Memory B cell (primary cell): Measurements from ENCODE around the gene VPS25.
A peak's percentile ranks its signal among the peaks of the same experiment; 100 is the strongest.
"Not testable (repeated sequence)": the region's sequence is repeated elsewhere in the genome, so short reads cannot be mapped to it uniquely, and the experiment has no call there.

Experiments
- ATAC-seq: fragments of 150-1000 bp; cut with Tn5 transposase; 2 replicates; pipeline ENCODE4 v1.10.0; 2021; ENCODE audit warnings: low read depth, mild to moderate bottlenecking, moderate library complexity
- DNase-seq, 2 donors: peaks; one replicate each; pipeline ENCODE4 v3.0.0; 2022; ENCODE audit warnings: low spot score in 2 of 2
- H3K27ac Mint-ChIP-seq: one replicate; pipeline ENCODE4 v1.8.0; 2022; ENCODE audit warnings: mild to moderate bottlenecking, moderate library complexity, mixed read lengths
- H3K27me3 Mint-ChIP-seq: one replicate; pipeline ENCODE4 v1.8.0; 2022; ENCODE audit warnings: mixed read lengths
- H3K36me3 Mint-ChIP-seq: one replicate; pipeline ENCODE4 v1.8.0; 2022; ENCODE audit warnings: mild to moderate bottlenecking, mixed read lengths
- H3K4me1 Mint-ChIP-seq: one replicate; pipeline ENCODE4 v1.8.0; 2022; ENCODE audit warnings: mixed read lengths
- H3K4me3 Mint-ChIP-seq: one replicate; pipeline ENCODE4 v1.8.0; 2022; ENCODE audit warnings: mild to moderate bottlenecking, moderate library complexity, mixed read lengths
- H3K9me3 Mint-ChIP-seq: one replicate; pipeline ENCODE4 v1.8.0; 2022; ENCODE audit warnings: mixed read lengths

VPS25 gene

DNA sequence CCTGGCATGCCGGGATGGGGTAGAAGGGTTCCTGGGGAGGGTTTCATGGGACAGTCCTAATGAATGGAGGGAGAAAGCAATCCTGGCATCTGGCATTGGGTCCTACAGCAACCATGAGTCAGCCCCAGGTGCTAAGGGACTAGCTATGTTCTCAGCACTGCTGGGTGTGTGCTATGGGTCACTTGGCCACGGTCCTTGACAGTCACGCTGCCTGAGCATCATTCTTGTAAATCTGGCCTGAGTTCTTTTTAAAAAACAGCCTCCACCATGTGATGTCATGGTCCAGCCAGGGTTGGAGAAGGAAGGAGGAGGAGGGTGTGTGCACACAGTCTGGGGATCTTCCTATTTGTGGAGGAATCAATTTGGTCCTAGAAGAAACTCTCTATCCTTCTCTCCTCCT is 18.5 kb upstream of the VPS25 start:
- ATAC-seq (no peak), DNase-seq (no peak)
- Mint-ChIP-seq H3K27me3 (peaks cover 10% of the 10 kb centered on the region), H3K36me3 (no peaks in the 10 kb centered on the region), H3K9me3 (no peaks in the 10 kb centered on the region), H3K4me3 (no peak overlapping the region), H3K27ac (no peak overlapping the region), H3K4me1 (peaks cover 2% of the 10 kb centered on the region)

DNA sequence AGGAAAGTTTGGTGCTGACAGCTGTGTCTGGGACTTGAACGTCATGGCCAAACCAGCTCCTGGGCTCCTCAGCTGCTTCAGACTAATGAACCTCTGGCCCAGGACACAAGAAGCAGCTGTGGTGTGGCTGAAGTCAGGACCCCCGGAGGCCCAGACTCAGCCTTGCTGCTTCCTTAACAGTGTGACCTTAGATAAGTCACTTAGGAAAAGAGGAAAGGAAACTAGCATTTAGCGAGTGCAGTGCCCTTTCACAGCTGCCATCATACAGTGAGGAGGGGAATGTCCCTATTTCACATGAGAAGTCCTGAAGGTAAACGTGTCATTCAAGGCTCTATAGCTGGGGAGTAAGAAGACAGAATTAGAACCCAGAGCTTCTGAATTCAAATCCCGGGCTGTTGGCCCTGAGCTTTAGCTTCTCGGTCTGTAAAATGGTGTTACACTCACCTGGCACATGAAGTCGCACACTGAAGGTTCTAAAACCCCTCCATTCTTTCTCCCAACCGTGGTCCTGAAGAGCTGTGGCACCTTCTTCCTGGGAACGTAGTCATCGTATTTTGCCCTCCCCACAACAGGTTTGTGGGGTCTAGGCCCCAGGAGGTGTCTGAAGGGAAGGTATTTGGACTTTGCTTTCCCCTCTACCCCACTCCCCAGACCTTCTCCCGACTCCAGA is 13.1 kb upstream of the VPS25 start:
- DNase-seq (peak in 1 of 2 donors; percentile 16), ATAC-seq (peak; percentile 88)
- no peak overlapping the region for H3K27ac Mint-ChIP-seq
- H3K27me3 Mint-ChIP-seq, result peaks cover 28% of the 10 kb centered on the region
- no peak overlapping the region for H3K4me3 Mint-ChIP-seq
- H3K9me3 Mint-ChIP-seq, result no peaks in the 10 kb centered on the region
- H3K36me3 Mint-ChIP-seq, result no peaks in the 10 kb centered on the region
- H3K4me1 Mint-ChIP-seq, result peaks cover 19% of the 10 kb centered on the region

DNA sequence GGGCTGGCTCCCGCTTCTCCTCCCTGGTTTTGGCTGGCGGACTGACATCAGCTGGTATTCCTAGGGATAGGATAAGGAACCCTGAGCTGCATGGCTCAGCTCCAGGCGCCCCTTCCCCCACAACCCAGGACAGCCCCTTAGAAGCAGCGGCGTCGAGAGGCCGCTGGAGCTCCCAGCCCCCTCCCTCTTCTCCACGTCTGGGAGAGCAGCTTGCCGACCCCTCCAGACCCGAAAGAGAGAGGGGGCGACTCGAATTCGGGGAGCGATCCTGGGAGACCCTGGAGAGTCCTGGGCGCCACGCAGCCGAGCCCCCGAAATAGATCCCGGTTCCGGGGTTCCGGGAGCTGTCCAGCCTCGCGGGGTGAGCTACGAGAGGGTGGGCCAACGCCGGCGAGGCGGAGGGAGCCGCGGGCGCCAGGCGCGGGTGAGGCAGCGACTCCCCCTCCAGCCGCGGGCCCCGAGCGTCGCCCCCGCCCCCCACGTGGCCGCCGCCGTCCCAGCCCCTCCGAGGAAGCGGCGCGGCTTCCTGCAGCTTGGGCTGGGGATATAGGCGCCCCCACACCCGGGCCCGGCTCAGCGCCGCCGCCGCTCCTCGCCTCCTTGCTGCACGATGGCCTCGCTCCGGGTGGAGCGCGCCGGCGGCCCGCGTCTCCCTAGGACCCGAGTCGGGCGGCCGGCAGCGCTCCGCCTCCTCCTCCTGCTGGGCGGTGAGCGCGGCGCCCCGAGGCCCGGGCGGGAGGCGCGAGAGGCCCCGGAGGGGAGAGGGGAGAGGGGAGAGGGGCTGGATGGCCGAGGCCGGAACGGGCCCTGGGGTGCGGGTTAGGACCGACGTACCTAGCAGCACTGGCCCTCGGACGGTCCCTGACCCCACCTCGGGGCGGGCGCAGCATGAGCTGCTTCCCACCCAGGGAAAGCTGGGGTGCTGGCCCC is 12.3 kb upstream of the VPS25 start, which contains the start of gene RAMP2:
Gene RAMP2 (plus strand): TSS at position 576 of the 930 bp plus-strand sequence. CDS start 35 bp downstream, at position 611.
- Mint-ChIP-seq H3K27ac (no peak within 1 kb of the TSS), H3K4me3 (peak within 1 kb of the TSS; percentile 73), H3K36me3 (no peaks in the 10 kb centered on the region), H3K9me3 (no peaks in the 10 kb centered on the region), H3K4me1 (peaks cover 19% of the 10 kb centered on the region), H3K27me3 (peaks cover 32% of the 10 kb centered on the region)
- ATAC-seq (peak; percentile 24), DNase-seq (peak in 1 of 2 donors; percentile 34)

DNA sequence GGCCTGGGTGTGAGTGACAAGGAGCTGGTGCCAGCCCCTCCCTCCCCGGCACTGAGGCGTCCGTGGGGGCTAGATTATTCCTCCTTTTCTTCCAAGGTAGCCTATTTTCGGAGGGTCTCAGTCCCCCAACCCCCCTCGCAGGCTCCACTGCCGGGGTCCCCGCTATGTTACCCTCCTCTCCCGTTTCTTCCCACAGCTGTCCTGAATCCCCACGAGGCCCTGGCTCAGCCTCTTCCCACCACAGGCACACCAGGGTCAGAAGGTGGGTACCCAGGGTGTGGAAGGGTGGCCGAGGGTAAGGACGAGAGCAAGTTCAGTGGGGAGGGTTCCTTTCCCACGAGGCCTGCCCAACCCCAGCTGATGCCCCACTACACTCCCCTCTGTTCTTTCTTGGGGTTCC is 11.6 kb upstream of the VPS25 start:
- no peak for DNase-seq
- Mint-ChIP-seq H3K4me3 (peak overlapping the region; percentile 73), H3K36me3 (no peaks in the 10 kb centered on the region), H3K9me3 (no peaks in the 10 kb centered on the region), H3K27me3 (peaks cover 27% of the 10 kb centered on the region), H3K4me1 (peaks cover 19% of the 10 kb centered on the region), H3K27ac (no peak overlapping the region)
- ATAC-seq, result no peak

DNA sequence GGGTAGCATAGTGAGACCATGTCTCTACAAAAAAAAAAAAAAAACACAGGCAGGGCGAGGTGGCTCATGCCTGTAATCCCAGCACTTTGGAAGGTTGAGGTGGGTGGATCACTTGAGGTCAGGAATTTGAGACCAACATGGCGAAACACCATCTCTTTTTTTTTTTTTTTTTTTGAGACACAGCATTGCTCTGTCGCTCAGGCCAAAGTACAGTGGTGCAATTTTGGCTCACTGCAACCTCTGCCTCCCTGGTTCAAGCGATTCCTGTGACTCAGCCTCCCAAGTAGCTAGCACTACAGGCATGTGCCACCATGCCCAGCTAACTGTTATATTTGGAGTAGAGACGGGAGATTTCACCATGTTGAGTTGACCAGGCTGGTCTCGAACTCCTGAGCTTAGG is 7.1 kb upstream of the VPS25 start:
- no peak overlapping the region for H3K27ac Mint-ChIP-seq

DNA sequence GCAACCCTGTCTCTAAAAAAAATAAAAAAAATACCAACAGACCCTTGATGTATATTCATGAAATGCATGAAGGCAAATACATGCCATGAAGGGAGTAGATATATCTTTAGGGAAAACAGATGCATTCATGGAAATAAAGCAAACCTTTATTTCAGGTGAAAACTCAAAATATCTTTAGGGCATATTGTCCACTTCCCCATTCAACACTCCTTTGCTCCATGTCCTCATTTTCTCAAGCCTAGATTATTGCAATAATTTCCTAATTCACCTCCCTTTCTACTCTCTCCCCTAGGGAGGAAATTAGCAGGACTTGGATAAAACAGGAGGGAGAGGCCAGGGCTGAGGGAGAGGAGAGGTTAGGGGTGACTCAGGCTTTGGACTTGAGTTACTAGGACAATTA is 5.7 kb upstream of the VPS25 start:
- no peak for DNase-seq
- no peaks in the 10 kb centered on the region for H3K9me3 Mint-ChIP-seq
- no peak overlapping the region for H3K4me3 Mint-ChIP-seq
- peaks cover 9% of the 10 kb centered on the region for H3K4me1 Mint-ChIP-seq
- ATAC-seq, result no peak
- H3K36me3 Mint-ChIP-seq, result no peaks in the 10 kb centered on the region
- no peak overlapping the region for H3K27ac Mint-ChIP-seq
- peaks cover 24% of the 10 kb centered on the region for H3K27me3 Mint-ChIP-seq

More for the DNA sequence above, 7.1 kb upstream of the VPS25 start:
- H3K4me1 Mint-ChIP-seq, result peaks cover 9% of the 10 kb centered on the region
- peaks cover 33% of the 10 kb centered on the region for H3K27me3 Mint-ChIP-seq
- DNase-seq (no peak), ATAC-seq (no peak)
- H3K36me3 Mint-ChIP-seq, result no peaks in the 10 kb centered on the region
- H3K9me3 Mint-ChIP-seq, result no peaks in the 10 kb centered on the region
- no peak overlapping the region for H3K4me3 Mint-ChIP-seq

DNA sequence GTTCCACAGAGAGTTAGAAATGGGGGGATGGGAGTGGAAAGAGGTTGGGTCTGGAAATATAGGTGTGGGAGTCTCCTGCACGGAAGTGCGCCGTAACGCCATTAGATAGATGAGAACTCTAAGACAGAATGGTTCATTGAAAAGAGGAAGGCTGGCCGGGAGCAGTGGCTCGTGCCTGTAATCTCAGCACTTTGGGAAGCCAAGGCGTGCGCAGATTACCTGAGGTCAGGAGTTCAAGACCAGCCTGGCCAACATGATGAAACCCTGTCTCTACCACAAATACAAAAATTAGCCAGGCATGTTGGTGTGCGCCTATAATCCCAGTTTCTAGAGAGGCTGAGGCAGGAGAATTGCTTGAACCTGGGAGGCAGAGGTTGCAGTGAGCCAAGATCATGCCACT is 5.2 kb upstream of the VPS25 start:
- H3K4me3 Mint-ChIP-seq, H3K27ac Mint-ChIP-seq, DNase-seq, H3K9me3 Mint-ChIP-seq, H3K36me3 Mint-ChIP-seq, H3K4me1 Mint-ChIP-seq, ATAC-seq: not testable (repeated sequence)
- peaks cover 19% of the 10 kb centered on the region for H3K27me3 Mint-ChIP-seq

DNA sequence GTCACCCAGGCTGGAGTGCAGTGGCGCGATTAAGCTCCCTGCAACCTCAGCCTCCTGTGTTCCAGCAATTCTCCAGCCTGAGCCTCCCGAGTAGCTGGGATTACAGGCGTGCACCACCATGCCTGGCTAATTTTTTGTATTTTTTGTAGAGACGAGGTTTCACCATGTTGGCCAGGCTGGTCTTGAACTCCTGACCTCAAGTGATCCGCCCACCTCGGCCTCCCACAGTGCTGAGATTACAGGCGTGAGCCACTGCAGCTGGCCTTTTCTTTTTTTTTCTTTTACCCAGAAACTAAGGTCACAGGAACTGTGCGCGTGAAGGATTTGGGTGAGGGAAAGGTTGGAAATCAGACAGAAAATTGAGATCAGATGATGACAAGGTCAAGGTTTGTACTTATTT is 3.3 kb upstream of the VPS25 start:
- not testable (repeated sequence) for ATAC-seq, H3K27ac Mint-ChIP-seq, H3K36me3 Mint-ChIP-seq, H3K9me3 Mint-ChIP-seq, DNase-seq, H3K4me3 Mint-ChIP-seq
- Mint-ChIP-seq H3K4me1 (peaks cover 14% of the 10 kb centered on the region), H3K27me3 (peaks cover 12% of the 10 kb centered on the region)

DNA sequence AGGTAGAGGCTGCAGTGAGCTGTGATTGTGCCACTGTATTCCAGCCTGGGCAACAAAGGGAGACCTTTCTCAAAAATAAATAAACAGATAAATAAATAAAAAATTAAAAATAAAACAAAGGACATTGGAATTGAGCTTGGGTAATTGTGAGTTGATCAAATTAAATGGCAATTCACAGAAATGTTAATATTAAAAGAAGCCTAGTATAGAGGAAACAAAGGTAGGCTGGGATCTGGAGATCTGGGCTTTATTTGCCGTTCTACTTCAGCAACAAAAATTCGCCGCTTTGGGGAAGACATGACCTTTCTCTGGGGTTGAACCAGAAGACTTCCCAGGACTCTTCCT is 332 bp upstream of the VPS25 start:
- ATAC-seq (peak; percentile 7), DNase-seq (no peak)
- Mint-ChIP-seq H3K4me1 (peaks cover 14% of the 10 kb centered on the region), H3K36me3 (peaks cover 13% of the 10 kb centered on the region), H3K4me3 (peak overlapping the region; percentile 99), H3K27me3 (peaks cover under 1% of the 10 kb centered on the region), H3K9me3 (no peaks in the 10 kb centered on the region), H3K27ac (peak overlapping the region; percentile 96)

DNA sequence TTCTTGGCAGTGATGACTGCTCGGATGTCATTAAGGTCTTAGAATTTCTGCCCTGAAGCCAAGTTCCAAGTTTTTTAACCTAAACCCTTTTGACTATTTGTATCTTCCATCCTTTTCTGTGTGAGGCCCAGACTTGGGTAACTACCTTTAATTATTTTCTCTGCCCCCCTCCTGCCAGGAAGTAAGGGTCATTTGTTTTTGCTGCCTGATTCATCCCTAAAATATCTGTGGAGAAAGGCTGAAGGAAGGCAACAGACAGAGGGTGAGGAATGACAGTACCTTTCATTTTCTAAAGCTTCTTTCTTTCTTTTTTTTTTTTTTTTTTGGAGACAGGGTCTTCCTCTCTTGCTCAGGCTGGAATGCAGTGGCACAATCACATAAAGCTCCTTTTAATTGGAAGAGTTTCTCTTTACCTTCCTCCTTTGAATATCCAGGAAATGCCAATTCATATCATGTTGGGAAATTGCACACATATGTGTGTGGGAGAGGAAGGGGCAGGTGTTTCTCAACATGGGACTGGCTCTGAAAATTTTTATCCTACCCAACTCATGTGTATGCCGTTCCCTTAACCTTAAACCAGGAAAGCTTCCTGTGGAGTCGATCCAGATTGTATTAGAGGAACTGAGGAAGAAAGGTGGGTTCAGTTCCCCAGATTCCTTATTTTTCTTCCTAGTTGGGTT is 957 bp downstream of the VPS25 start:
- peaks cover 24% of the 10 kb centered on the region for H3K36me3 Mint-ChIP-seq
- DNase-seq, result no peak

DNA sequence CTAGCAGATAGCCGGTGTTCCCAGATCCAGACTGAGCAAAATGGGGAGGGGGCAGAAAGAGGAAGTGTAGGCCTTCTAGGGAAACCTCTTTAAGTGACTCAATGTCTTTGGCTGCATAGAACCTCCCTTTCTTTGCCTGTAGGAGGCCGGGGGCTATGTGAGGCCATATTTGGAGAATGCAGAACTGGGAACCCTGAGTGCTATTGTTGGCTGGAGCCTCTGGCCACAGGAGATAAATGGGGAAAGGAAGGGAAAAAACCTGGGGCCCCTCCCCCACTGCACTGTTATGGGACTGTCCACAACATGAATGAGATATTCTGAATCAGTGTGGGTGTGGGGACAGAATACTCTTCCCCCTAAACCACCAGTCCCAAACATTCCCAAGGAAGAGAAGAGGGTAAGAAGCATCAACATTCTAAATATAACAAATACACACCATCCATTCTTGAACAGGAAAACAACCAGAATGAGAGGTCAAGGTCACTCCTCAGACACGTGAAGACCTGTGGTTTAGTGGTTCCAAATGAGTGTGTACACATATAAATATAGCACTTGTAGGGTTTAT is 2.4 kb downstream of the VPS25 start:
- no peaks in the 10 kb centered on the region for H3K9me3 Mint-ChIP-seq
- H3K4me3 Mint-ChIP-seq, result no peak overlapping the region

More for the DNA sequence above, 957 bp downstream of the VPS25 start:
- Mint-ChIP-seq H3K27me3 (no peaks in the 10 kb centered on the region), H3K4me1 (peaks cover 14% of the 10 kb centered on the region), H3K9me3 (no peaks in the 10 kb centered on the region), H3K27ac (peak overlapping the region; percentile 96), H3K4me3 (peak overlapping the region; percentile 99)
- ATAC-seq, result no peak

DNA sequence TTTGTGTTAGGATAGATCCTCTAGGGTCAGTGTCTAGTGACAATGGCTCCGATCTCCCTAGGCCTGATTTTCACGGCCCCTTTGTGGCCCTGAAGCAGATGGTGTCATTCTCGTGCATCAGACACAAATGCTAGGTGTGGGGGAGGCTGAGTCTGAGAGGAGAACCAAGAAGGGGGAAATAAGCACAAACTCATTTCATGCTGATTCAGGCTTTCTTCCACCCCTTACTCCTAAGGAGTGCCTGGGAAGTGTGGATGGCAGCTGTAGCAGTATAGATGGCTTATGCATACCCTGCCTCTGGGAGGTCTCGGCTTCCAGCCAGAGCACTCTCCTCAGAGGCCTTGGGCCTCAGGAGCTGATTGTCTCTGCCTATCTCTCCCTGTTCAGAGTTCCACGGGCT is 5.3 kb downstream of the VPS25 start:
- H3K9me3 Mint-ChIP-seq, result no peaks in the 10 kb centered on the region
- H3K4me1 Mint-ChIP-seq, result peaks cover 17% of the 10 kb centered on the region
- peaks cover 31% of the 10 kb centered on the region for H3K36me3 Mint-ChIP-seq
- no peak for DNase-seq
- no peak overlapping the region for H3K27ac Mint-ChIP-seq
- no peak for ATAC-seq
- peaks cover 12% of the 10 kb centered on the region for H3K27me3 Mint-ChIP-seq
- no peak overlapping the region for H3K4me3 Mint-ChIP-seq

More for the DNA sequence above, 2.4 kb downstream of the VPS25 start:
- H3K27ac Mint-ChIP-seq, result no peak overlapping the region
- H3K27me3 Mint-ChIP-seq, result peaks cover 4% of the 10 kb centered on the region
- peaks cover 17% of the 10 kb centered on the region for H3K4me1 Mint-ChIP-seq
- H3K36me3 Mint-ChIP-seq, result peaks cover 31% of the 10 kb centered on the region
- ATAC-seq (no peak), DNase-seq (no peak)

DNA sequence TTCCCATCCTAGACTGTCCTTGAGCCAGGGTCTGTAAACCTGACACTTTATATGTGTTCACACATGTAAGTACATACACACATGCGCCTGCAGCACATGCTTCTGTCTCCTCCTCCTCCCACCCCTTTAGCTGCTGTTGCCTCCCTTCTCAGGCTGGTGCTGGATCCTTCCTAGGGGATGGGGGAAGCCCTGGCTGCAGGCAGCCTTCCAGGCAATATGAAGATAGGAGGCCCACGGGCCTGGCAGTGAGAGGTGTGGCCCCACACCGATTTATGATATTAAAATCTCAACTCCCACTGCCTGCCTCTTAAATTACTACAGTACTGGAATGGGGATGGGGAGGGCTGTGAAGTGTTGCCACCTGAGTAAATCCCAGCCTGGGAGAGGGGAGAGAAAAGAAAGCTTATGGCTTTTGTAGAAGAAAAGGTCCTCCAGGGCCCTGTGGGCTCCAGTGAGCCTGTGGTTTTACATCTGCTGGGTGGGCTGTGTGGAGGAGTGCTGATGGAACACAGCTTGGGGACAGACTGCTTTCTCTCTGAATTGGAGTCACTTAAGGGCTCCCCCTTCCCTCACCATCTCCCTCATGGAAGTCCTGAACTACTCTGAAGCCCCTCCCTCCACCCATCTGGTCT is 6.2 kb downstream of the VPS25 start:
- Mint-ChIP-seq H3K4me3 (no peak overlapping the region), H3K27me3 (peaks cover 15% of the 10 kb centered on the region), H3K4me1 (peaks cover 11% of the 10 kb centered on the region), H3K9me3 (no peaks in the 10 kb centered on the region), H3K36me3 (peaks cover 31% of the 10 kb centered on the region), H3K27ac (no peak overlapping the region)
- no peak for DNase-seq
- ATAC-seq, result no peak
